K562 (cell line): Measurements from ENCODE around the gene MYBL2. TPM values are rescaled to one million over a fixed set of nuclear protein-coding genes. Genes with fewer than 3 reads are reported as not detected.

Experiments
- AFF4 ChIP-seq: sonication (generic); formaldehyde crosslinking; IDR thresholded peaks from 2 replicates; pipeline ENCODE4 v1.8.0; 2023; ENCODE audit warnings: mild to moderate bottlenecking, missing genetic modification reagents
- ASH1L ChIP-seq: fragments of 450-650 bp; IDR thresholded peaks from 2 replicates; pipeline ENCODE4 v1.6.1; 2018; ENCODE audit warnings: borderline replicate concordance, mild to moderate bottlenecking, low read depth; ENCODE audit not compliant: partially characterized antibody
- EGR1 ChIP-seq: fragments of 450-650 bp; conservative IDR thresholded peaks from 2 replicates; pipeline ENCODE4 v1.6.1; 2017; ENCODE audit warnings: mild to moderate bottlenecking
- ERF ChIP-seq: fragments of 450-650 bp; formaldehyde crosslinking; IDR thresholded peaks from 2 replicates; pipeline ENCODE4 v1.4.0; 2020; ENCODE audit warnings: mild to moderate bottlenecking, mixed read lengths
- FOSL1 ChIP-seq: fragments of 200-800 bp; sonication (Bioruptor generic); conservative IDR thresholded peaks from 2 replicates; pipeline ENCODE4 v1.6.1; 2016; ENCODE audit warnings: missing genetic modification characterization, missing compliant biosample characterization
- JUN ChIP-seq, 2 experiments: sonication (generic) in 1 of 2; formaldehyde crosslinking in 1 of 2; IDR thresholded peaks; 2 replicates each; pipeline versions ENCODE4 v1.6.1 to v1.8.0; 2012 to 2022; ENCODE audit warnings: borderline replicate concordance in 2 of 2, mild to moderate bottlenecking in 2 of 2, improper control_type of control experiment in 1 of 2, low read depth in 1 of 2, low read length in 1 of 2, missing genetic modification reagents in 1 of 2
- L3MBTL2 ChIP-seq: fragments of 450-650 bp; IDR thresholded peaks from 2 replicates; pipeline ENCODE4 v1.6.1; 2016; ENCODE audit warnings: mild to moderate bottlenecking, moderate library complexity
- NFIX ChIP-seq: fragments of 250-450 bp; sonication (Bioruptor Pico); IDR thresholded peaks from 2 replicates; pipeline ENCODE4 v1.4.0; 2020; ENCODE audit warnings: low read depth, mild to moderate bottlenecking, moderate library complexity
- SIN3A ChIP-seq, 2 experiments: fragments of 150-350 bp in 1 of 2; IDR thresholded peaks; 2 replicates each; pipeline ENCODE4 v1.6.1; 2011 to 2016; ENCODE audit warnings: borderline replicate concordance in 2 of 2, low read depth in 2 of 2, low read length in 2 of 2, mild to moderate bottlenecking in 2 of 2, moderate library complexity in 2 of 2; ENCODE audit not compliant: control insufficient read depth in 1 of 2
- SMARCA4 ChIP-seq: fragments of 450-650 bp; IDR thresholded peaks from 2 replicates; pipeline ENCODE4 v1.6.1; 2016
- SNAPC5 ChIP-seq: fragments of 250-450 bp; sonication (Bioruptor Pico); IDR thresholded peaks from 2 replicates; pipeline ENCODE4 v1.8.0; 2021; ENCODE audit warnings: moderate library complexity, mild to moderate bottlenecking, inconsistent platforms
- STAT5B ChIP-seq: fragments of 250-450 bp; sonication (Bioruptor Pico); IDR thresholded peaks from 2 replicates; pipeline ENCODE4 v1.8.0; 2021; ENCODE audit warnings: mild to moderate bottlenecking, inconsistent platforms
- TRIM28 ChIP-seq: fragments of 450-650 bp; IDR thresholded peaks from 2 replicates; pipeline ENCODE4 v1.6.1; 2017
- XRCC5 ChIP-seq: fragments of 200-400 bp; formaldehyde crosslinking; IDR thresholded peaks from 2 replicates; pipeline ENCODE4 v1.6.1; 2017; ENCODE audit warnings: low read depth, mild to moderate bottlenecking, low read length
- ZBTB49 ChIP-seq: sonication (generic); formaldehyde crosslinking; IDR thresholded peaks from 2 replicates; pipeline ENCODE4 v1.8.0; 2022; ENCODE audit warnings: missing genetic modification reagents, mild to moderate bottlenecking, borderline replicate concordance
- ZNF146 ChIP-seq: IDR thresholded peaks from one replicate; pipeline ENCODE4 v1.6.1; 2018; ENCODE audit warnings: missing compliant biosample characterization; ENCODE audit not compliant: unreplicated experiment
- ZNF274 ChIP-seq: IDR thresholded peaks from 2 replicates; pipeline ENCODE4 v1.6.1; 2011; ENCODE audit warnings: low read depth, mild to moderate bottlenecking, low read length, moderate library complexity, borderline replicate concordance
- ZNF707 ChIP-seq: fragments of 250-450 bp; sonication (Bioruptor Pico); conservative IDR thresholded peaks from 2 replicates; pipeline ENCODE4 v1.8.0; 2022; ENCODE audit warnings: inconsistent platforms, mild to moderate bottlenecking, moderate library complexity
- polyA plus RNA-seq, 8 experiments: library from polyadenylated mRNA; depleted of rRNA in 4 of 8; stranded (reverse) in 5 of 8; unstranded in 3 of 8; fragments of >200 nt; fragmentation: Nextera tagmentation in 2 of 8; fragmentation: Illumina TruSeq in 1 of 8; extraction: Ambion mirVana in 2 of 8; extraction: Trizol in 1 of 8; gene quantifications; 2 replicates each; pipeline versions ENCODE4 v1.2.1 to v1.2.3, GENCODE V29; 2011 to 2014; ENCODE audit warnings: inconsistent platforms in 1 of 8, missing spikeins in 1 of 8
- total RNA-seq, 7 experiments: library from RNA; depleted of rRNA in 6 of 7; stranded (reverse); fragments of >200 nt in 6 of 7; fragmentation: Illumina TruSeq in 2 of 7; extraction: Trizol in 2 of 7; gene quantifications; 2 replicates each; pipeline versions ENCODE4 v1.2.1 to v1.2.3, GENCODE V29; 2011 to 2021; ENCODE audit warnings: low replicate concordance in 1 of 7
- TF ChIP-seq, protein P1 (sequence below): fragments of 250-450 bp; sonication (Bioruptor Pico); IDR thresholded peaks from 2 replicates; pipeline ENCODE4 v1.8.0; 2021; ENCODE audit warnings: moderate library complexity, mild to moderate bottlenecking, inconsistent platforms

Gene MYBL2
- total and polyA plus RNA-seq, 9 of the 15 experiments (the other 6 are each of a cell fraction or from before 2014, with no cell fraction given): 4.4 to 169 (median 52.5) TPM

DNA sequence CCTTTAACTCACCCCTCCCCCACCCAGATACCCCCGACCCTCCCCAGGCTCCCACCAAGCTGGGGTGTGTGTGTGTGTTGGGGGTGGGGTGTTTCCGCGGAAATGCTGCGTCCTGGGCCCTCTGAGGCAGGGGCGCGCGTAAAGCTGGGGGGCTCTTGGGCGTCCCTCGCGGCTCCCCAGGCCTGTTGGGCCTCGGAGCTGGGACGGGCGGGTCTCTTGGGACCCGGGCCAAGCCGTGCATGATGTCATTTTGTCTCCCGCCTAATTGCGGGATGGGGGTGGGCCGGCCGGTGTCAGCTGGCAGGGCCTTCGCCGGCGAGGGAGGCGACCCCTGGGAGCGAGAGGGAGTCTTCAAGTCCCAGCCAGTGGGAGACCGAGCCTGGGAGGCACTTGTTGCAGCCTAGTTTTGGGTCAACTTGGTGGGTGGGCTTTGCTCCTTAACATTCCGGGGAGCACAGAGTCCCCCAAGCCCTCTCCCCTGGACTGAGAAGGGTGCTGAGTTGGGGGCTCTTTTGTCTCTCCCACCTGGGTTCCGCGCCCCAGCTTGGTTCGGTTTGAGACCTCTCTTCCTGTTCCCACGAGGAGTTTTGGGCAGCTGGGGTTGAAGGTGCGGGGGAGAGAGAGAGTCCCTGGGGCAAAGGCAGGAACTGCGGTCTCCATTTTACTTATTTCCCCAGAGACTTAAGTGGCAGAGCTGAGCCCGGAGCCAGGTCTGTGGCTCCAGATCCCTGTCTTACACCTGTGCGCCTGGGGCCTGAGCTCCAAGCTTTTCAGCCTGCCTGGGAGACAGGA is 623 bp downstream of the MYBL2 start (continued):
- no peak for TF ChIP-seq ZNF274
- no peak for TF ChIP-seq SNAPC5 (CRISPR knock-in tag)
- TF ChIP-seq FOSL1 (tag): no peak
- no peak for TF ChIP-seq ZNF146 (CRISPR knock-in tag)
- TF ChIP-seq TRIM28: no peak
- TF ChIP-seq ASH1L: no peak
- TF ChIP-seq XRCC5: no peak
- TF ChIP-seq L3MBTL2: peak; percentile 8; the same call in 1 of the 2 replicates
- TF ChIP-seq ERF: no peak
- TF ChIP-seq ZBTB49 (CRISPR knock-in tag): no peak
- TF ChIP-seq, protein P1, sequence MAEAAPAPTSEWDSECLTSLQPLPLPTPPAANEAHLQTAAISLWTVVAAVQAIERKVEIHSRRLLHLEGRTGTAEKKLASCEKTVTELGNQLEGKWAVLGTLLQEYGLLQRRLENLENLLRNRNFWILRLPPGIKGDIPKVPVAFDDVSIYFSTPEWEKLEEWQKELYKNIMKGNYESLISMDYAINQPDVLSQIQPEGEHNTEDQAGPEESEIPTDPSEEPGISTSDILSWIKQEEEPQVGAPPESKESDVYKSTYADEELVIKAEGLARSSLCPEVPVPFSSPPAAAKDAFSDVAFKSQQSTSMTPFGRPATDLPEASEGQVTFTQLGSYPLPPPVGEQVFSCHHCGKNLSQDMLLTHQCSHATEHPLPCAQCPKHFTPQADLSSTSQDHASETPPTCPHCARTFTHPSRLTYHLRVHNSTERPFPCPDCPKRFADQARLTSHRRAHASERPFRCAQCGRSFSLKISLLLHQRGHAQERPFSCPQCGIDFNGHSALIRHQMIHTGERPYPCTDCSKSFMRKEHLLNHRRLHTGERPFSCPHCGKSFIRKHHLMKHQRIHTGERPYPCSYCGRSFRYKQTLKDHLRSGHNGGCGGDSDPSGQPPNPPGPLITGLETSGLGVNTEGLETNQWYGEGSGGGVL (CRISPR knock-in tag): no peak
- TF ChIP-seq STAT5B: no peak
- TF ChIP-seq JUN (IDR thresholded peaks at IDR 0.05; ENCODE audit: borderline replicate concordance, low read depth, low read length): no peak; the same call in 1 of the 2 replicates
- TF ChIP-seq JUN (CRISPR knock-in tag; IDR thresholded peaks at IDR 0.05; ENCODE audit: borderline replicate concordance): no peak
- no peak; the same call in 1 of the 2 replicates for TF ChIP-seq EGR1
- TF ChIP-seq AFF4 (CRISPR knock-in tag): peak; percentile 27; the same call in 1 of the 2 replicates
- TF ChIP-seq SIN3A (IDR thresholded peaks at IDR 0.05; ENCODE audit: borderline replicate concordance in 2 of 2, control insufficient read depth in 1 of 2, low read depth in 2 of 2, low read length in 2 of 2): peak; percentile 24 to 74; a peak in 2 of 4 replicates
- no peak for TF ChIP-seq SMARCA4
- TF ChIP-seq ZNF707 (CRISPR knock-in tag): no peak
- TF ChIP-seq NFIX (CRISPR knock-in tag): no peak
